AG04450 (cell line): ENCODE measurements around the gene SLC26A5. TPM values are rescaled to one million over a fixed set of nuclear protein-coding genes. Genes with fewer than 3 reads are reported as not detected.

Experiments
- CTCF ChIA-PET: fragments of 300-600, 350-600 bp; formaldehyde crosslinking; extraction: SDS; loops from one replicate; lab custom pipeline; 2022; ENCODE audit warnings: antibody characterized with exemption, inconsistent platforms; lab: Charles Lee
- POLR2A ChIA-PET: fragments of 350-600 bp; formaldehyde crosslinking; extraction: SDS; loops from one replicate; lab custom pipeline; 2021; ENCODE audit warnings: antibody characterized with exemption, inconsistent platforms; lab: Yijun Ruan, JAX
- DNase-seq: peaks from one replicate; pipeline ENCODE4 v3.0.0-alpha.2; 2011; ENCODE audit warnings: low read depth, low spot score
- H3K27ac ChIP-seq: one replicate; pipeline ENCODE4 v1.5.1; 2012; ENCODE audit warnings: low read depth, low read length, control low read depth
- H3K27me3 ChIP-seq: one replicate; pipeline ENCODE4 v1.6.0; 2012; ENCODE audit warnings: low read length; ENCODE audit not compliant: control insufficient read depth, insufficient read depth
- H3K4me3 ChIP-seq: 2 replicates; pipeline ENCODE4 v1.5.1; 2011; ENCODE audit warnings: mild to moderate bottlenecking, low read depth, low read length, control low read depth
- H3K9me3 ChIP-seq: 2 replicates; pipeline ENCODE4 v1.5.1; 2012; ENCODE audit warnings: low read length; ENCODE audit not compliant: control insufficient read depth, insufficient read depth
- polyA plus RNA-seq: library from polyadenylated mRNA; depleted of rRNA; stranded (reverse); fragments of >200 nt; gene quantifications from 2 replicates; pipeline ENCODE4 v1.2.3, GENCODE V29; 2011
- TF ChIP-seq, protein P1 (sequence below): IDR thresholded peaks from 2 replicates; pipeline ENCODE4 v1.5.1; 2011; ENCODE audit warnings: low read depth, low read length, control low read depth, inconsistent platforms

SLC26A5 gene
- polyA plus RNA-seq, 1 experiment: not detected

- CTCF ChIA-PET: no interaction called here
- no peak overlapping the region for H3K4me3 ChIP-seq
- TF ChIP-seq, protein P1, sequence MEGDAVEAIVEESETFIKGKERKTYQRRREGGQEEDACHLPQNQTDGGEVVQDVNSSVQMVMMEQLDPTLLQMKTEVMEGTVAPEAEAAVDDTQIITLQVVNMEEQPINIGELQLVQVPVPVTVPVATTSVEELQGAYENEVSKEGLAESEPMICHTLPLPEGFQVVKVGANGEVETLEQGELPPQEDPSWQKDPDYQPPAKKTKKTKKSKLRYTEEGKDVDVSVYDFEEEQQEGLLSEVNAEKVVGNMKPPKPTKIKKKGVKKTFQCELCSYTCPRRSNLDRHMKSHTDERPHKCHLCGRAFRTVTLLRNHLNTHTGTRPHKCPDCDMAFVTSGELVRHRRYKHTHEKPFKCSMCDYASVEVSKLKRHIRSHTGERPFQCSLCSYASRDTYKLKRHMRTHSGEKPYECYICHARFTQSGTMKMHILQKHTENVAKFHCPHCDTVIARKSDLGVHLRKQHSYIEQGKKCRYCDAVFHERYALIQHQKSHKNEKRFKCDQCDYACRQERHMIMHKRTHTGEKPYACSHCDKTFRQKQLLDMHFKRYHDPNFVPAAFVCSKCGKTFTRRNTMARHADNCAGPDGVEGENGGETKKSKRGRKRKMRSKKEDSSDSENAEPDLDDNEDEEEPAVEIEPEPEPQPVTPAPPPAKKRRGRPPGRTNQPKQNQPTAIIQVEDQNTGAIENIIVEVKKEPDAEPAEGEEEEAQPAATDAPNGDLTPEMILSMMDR: no peak
- POLR2A ChIA-PET: no interaction called here
- H3K27ac ChIP-seq: no peak overlapping the region
- no peak for DNase-seq
- H3K27me3 ChIP-seq: no peaks in the 10 kb centered on the region
- H3K9me3 ChIP-seq: no peaks in the 10 kb centered on the region; the same call in 1 of the 2 replicates
Measured at GRCh38 chr7:103346396-103346795, 99.6 kb downstream of the SLC26A5 start.

GRCh38 chr7:103344453-103345149, 101.4 kb downstream of the SLC26A5 start, which contains the start of gene DNAJC2:
Gene DNAJC2, minus strand, starts transcription at chr7:103344767. Its CDS starts 145 bp downstream, at chr7:103344622.
- peak; percentile 84 for DNase-seq
- ChIA-PET POLR2A (no interaction called here), CTCF (no interaction called here)
- Histone ChIP-seq H3K4me3 (peak within 1 kb of the TSS; percentile 97), H3K27ac (peak within 1 kb of the TSS; percentile 82), H3K27me3 (no peaks in the 10 kb centered on the region), H3K9me3 (no peaks in the 10 kb centered on the region; the same call in 1 of the 2 replicates)
- TF ChIP-seq, protein P1: no peak

DNA sequence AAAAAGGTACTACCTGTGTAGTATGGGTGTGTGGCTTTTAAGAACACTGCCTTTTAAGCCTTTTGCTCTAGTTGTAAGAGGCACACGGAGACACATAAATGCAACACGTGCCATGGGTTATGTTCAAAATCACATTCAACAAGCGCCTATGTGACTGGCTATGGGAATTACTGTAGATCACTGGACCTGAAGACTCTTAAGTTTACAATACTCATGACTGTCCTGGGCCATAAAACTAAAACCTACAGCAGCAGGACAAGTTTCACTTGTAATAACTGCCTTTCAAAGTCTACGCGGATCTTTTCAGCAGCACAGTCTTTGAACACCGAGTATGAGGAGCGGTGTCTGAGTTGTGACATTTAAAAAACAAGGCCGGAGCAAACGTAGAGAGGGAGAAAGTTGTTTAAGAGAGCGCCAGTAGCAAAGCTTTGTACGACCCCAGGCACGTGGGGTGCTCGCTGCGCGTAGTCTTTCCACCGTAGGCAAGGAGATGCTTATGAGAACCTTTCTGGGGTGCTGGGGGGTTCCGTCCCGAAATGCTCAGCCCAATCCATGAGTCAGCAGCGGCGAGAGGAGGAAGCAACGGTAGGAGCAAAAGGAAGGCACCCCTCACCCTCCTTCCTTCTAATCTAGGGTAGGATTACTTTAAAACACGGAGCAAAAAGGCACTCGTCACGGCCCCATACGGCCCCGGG, 102.1 kb downstream of the SLC26A5 start:
- DNase-seq: no peak
- CTCF ChIA-PET: no interaction called here
- H3K4me3 ChIP-seq: peak overlapping the region; percentile 97
- TF ChIP-seq, protein P1: no peak
- H3K27me3 ChIP-seq: no peaks in the 10 kb centered on the region
- no peaks in the 10 kb centered on the region; the same call in 1 of the 2 replicates for H3K9me3 ChIP-seq
- POLR2A ChIA-PET: no interaction called here
- H3K27ac ChIP-seq: peak overlapping the region; percentile 82

DNA sequence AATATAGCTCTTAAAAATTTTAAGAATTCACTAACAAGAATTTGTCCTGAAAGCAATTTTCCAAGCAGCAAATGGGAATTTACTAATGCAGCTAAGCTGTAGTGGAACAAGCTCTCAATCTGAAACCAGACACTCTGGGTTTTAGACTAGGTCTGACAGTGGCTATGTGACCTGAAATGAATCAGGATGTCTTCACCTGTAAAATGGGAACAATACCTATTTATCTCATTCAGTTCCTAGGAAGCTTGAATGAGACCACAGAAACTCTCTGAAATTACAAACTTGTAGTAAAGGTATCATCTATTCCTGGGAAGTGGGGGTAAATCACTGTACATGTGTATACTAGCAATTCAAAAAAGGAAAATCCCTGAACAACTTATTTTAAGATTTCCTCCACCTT, 102.7 kb downstream of the SLC26A5 start:
- Histone ChIP-seq H3K27me3 (no peaks in the 10 kb centered on the region), H3K27ac (no peak overlapping the region), H3K4me3 (peak overlapping the region; percentile 97), H3K9me3 (no peaks in the 10 kb centered on the region; the same call in 1 of the 2 replicates)
- TF ChIP-seq, protein P1: no peak
- CTCF ChIA-PET: no interaction called here
- DNase-seq: no peak
- POLR2A ChIA-PET: no interaction called here

- Histone ChIP-seq H3K27ac (no peak overlapping the region), H3K9me3 (no peaks in the 10 kb centered on the region; the same call in 1 of the 2 replicates), H3K27me3 (no peaks in the 10 kb centered on the region), H3K4me3 (no peak overlapping the region)
- no peak for DNase-seq
- POLR2A ChIA-PET: no interaction called here
- CTCF ChIA-PET: no interaction called here
- TF ChIP-seq, protein P1: no peak
Measured at GRCh38 chr7:103341466-103341865, 104.5 kb downstream of the SLC26A5 start.
